K562 (cell line): ENCODE results near the gene SFRP5.

Experiments
- DNMT1 ChIP-seq: fragments of 450-650 bp; IDR thresholded peaks from 2 replicates; pipeline ENCODE4 v1.6.1; 2016; ENCODE audit warnings: antibody characterized with exemption, mild to moderate bottlenecking
- NR2C2 ChIP-seq, 2 experiments: fragments of 200-800 bp in 1 of 2; sonication (Bioruptor generic) in 1 of 2; sonication (generic) in 1 of 2; formaldehyde crosslinking in 1 of 2; IDR thresholded peaks; 2 replicates each; pipeline versions ENCODE4 v1.6.1 to v1.8.0; 2016 to 2022; ENCODE audit warnings: mild to moderate bottlenecking in 1 of 2, missing compliant biosample characterization in 1 of 2, missing genetic modification characterization in 1 of 2, missing genetic modification reagents in 1 of 2
- TEAD2 ChIP-seq: fragments of 450-650 bp; IDR thresholded peaks from 2 replicates; pipeline ENCODE4 v1.6.1; 2016; ENCODE audit warnings: missing genetic modification characterization, control low read depth, missing compliant biosample characterization

GRCh38 chr10:97789770-97790397 is 18.1 kb upstream of the SFRP5 start:
- TF ChIP-seq DNMT1 (no peak), TEAD2 (no peak), NR2C2 (CRISPR knock-in tag; IDR thresholded peaks at IDR 0.05) (no peak), NR2C2 (tag; IDR thresholded peaks at IDR 0.05) (no peak)
